ENCODE measurements around the gene HIC2.
"Not testable (repeated sequence)": the region's sequence is repeated elsewhere in the genome, so short reads cannot be mapped to it uniquely, and the experiment has no call there.

The HIC2 gene

GRCh38 chr22:21417227-21417746 is at the start of gene HIC2:
Gene HIC2 (plus strand): TSS chr22:21417371. CDS start chr22:21442832, 25,461 bp downstream.
- DNase-seq = not testable (repeated sequence)

- DNase-seq = not testable (repeated sequence)
These were observed 48.4 kb upstream of the HIC2 start for GRCh38 chr22:21368603-21369310.

GRCh38 chr22:21375880-21376279 is 41.3 kb upstream of the HIC2 start:
- not testable (repeated sequence) for DNase-seq

- DNase-seq = not testable (repeated sequence)
These were observed 33.3 kb upstream of the HIC2 start, which contains the start of gene RIMBP3B for GRCh38 chr22:21383701-21384467. Gene RIMBP3B (plus strand): TSS chr22:21383751. CDS start chr22:21383859, 108 bp downstream.

- DNase-seq = not testable (repeated sequence)
These were observed 32.5 kb upstream of the HIC2 start for GRCh38 chr22:21384468-21385357.

GRCh38 chr22:21389480-21389879 is 27.7 kb upstream of the HIC2 start:
- not testable (repeated sequence) for DNase-seq

- not testable (repeated sequence) for DNase-seq
These were observed 27.2 kb upstream of the HIC2 start for GRCh38 chr22:21390013-21390412.

GRCh38 chr22:21394613-21395012 is 22.6 kb upstream of the HIC2 start:
- DNase-seq = not testable (repeated sequence)

- DNase-seq = not testable (repeated sequence)
These were observed 15.8 kb upstream of the HIC2 start for GRCh38 chr22:21401197-21401969.

- DNase-seq = not testable (repeated sequence)
These were observed 14.3 kb upstream of the HIC2 start for GRCh38 chr22:21402763-21403314.

GRCh38 chr22:21407139-21407538 is 10.0 kb upstream of the HIC2 start:
- not testable (repeated sequence) for DNase-seq

GRCh38 chr22:21407792-21408191 is 9.4 kb upstream of the HIC2 start:
- DNase-seq = not testable (repeated sequence)

GRCh38 chr22:21416375-21416774 is 796 bp upstream of the HIC2 start:
- not testable (repeated sequence) for DNase-seq

- not testable (repeated sequence) for DNase-seq
These were observed 682 bp downstream of the HIC2 start for GRCh38 chr22:21417853-21418252.

GRCh38 chr22:21418974-21419638 is 1.9 kb downstream of the HIC2 start:
- DNase-seq = not testable (repeated sequence)

GRCh38 chr22:21420180-21420763 is 3.1 kb downstream of the HIC2 start:
- not testable (repeated sequence) for DNase-seq

- DNase-seq = not testable (repeated sequence)
These were observed 7.0 kb downstream of the HIC2 start for GRCh38 chr22:21424084-21424709.

- DNase-seq = not testable (repeated sequence)
These were observed 17.4 kb downstream of the HIC2 start for GRCh38 chr22:21434378-21435233.
